ENCODE results near the gene PIEZO1.

DNA sequence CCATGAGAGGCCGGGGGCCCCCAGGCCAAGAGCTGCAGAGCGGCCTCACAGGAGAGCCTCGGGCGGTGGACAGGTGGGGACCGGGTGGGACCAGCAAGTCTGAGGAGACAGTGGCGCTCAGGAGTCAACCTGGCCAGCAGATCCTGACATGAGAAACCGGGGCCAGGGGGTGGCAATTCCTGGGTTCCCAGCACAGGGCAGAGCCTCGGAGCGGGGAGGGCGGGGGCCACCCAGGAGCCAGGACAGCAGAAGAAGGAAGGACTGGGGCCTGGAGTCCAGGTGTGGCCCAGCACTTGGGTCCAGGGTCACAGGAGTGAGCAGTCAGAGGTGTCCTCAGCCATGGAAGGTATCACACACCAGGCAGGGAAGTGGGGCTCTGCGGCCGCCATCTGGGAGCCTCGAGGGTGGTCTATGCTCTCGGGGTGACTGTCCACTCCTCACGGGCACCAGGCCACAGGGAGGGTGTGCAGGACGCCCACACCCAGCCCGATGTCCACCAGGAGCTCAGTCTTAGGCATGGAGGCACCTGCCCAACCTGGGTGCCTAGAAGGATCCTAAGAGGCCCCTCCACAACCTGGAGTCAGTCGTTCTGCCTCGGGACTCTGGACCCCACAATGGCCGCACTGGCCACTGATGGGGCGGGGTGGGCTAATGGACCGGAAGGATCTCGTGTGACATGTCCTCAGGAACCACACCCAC, 29.1 kb downstream of the PIEZO1 start:
- no peak for TF ChIP-seq POLR2AphosphoS5 (IDR thresholded peaks at IDR 0.05)
- TF ChIP-seq, protein P1, sequence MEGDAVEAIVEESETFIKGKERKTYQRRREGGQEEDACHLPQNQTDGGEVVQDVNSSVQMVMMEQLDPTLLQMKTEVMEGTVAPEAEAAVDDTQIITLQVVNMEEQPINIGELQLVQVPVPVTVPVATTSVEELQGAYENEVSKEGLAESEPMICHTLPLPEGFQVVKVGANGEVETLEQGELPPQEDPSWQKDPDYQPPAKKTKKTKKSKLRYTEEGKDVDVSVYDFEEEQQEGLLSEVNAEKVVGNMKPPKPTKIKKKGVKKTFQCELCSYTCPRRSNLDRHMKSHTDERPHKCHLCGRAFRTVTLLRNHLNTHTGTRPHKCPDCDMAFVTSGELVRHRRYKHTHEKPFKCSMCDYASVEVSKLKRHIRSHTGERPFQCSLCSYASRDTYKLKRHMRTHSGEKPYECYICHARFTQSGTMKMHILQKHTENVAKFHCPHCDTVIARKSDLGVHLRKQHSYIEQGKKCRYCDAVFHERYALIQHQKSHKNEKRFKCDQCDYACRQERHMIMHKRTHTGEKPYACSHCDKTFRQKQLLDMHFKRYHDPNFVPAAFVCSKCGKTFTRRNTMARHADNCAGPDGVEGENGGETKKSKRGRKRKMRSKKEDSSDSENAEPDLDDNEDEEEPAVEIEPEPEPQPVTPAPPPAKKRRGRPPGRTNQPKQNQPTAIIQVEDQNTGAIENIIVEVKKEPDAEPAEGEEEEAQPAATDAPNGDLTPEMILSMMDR (IDR thresholded peaks at IDR 0.05) = no peak
